ENCODE measurements around the gene TIAM2.
"Not testable (repeated sequence)": the region's sequence is repeated elsewhere in the genome, so short reads cannot be mapped to it uniquely, and the experiment has no call there.

The TIAM2 gene

GRCh38 chr6:155268088-155268867, 273.2 kb downstream of the TIAM2 start:
- not testable (repeated sequence) for FAIRE-seq

- no peak for FAIRE-seq
Measured at GRCh38 chr6:155269765-155270164, 274.6 kb downstream of the TIAM2 start.

- FAIRE-seq = no peak
Measured at GRCh38 chr6:155270561-155271091, 275.5 kb downstream of the TIAM2 start.

- no peak for FAIRE-seq
Measured at GRCh38 chr6:155271145-155271544, 276.0 kb downstream of the TIAM2 start.

- FAIRE-seq = no peak
Measured at GRCh38 chr6:155272353-155273232, 277.5 kb downstream of the TIAM2 start.

GRCh38 chr6:155273431-155273830, 278.3 kb downstream of the TIAM2 start:
- no peak for FAIRE-seq

GRCh38 chr6:155274106-155274505, 279.0 kb downstream of the TIAM2 start:
- FAIRE-seq = no peak

GRCh38 chr6:155274533-155274932, 279.4 kb downstream of the TIAM2 start:
- no peak for FAIRE-seq

- FAIRE-seq = no peak
Measured at GRCh38 chr6:155275808-155276480, 280.8 kb downstream of the TIAM2 start.

GRCh38 chr6:155276638-155277037, 281.5 kb downstream of the TIAM2 start:
- FAIRE-seq = no peak

GRCh38 chr6:155278319-155279049, 283.4 kb downstream of the TIAM2 start:
- no peak for FAIRE-seq

GRCh38 chr6:155284775-155285174, 289.7 kb downstream of the TIAM2 start:
- no peak for FAIRE-seq

- no peak for FAIRE-seq
Measured at GRCh38 chr6:155287762-155288161, 292.6 kb downstream of the TIAM2 start.

- FAIRE-seq = no peak
Measured at GRCh38 chr6:155290491-155290890, 295.4 kb downstream of the TIAM2 start.

- FAIRE-seq = no peak
Measured at GRCh38 chr6:155291291-155291690, 296.2 kb downstream of the TIAM2 start.

- no peak for FAIRE-seq
Measured at GRCh38 chr6:155292711-155293110, 297.6 kb downstream of the TIAM2 start.

GRCh38 chr6:155297669-155298068, 302.6 kb downstream of the TIAM2 start:
- FAIRE-seq = no peak

GRCh38 chr6:155301867-155302266, 306.8 kb downstream of the TIAM2 start:
- no peak for FAIRE-seq

- FAIRE-seq = no peak
Measured at GRCh38 chr6:155303361-155303870, 308.3 kb downstream of the TIAM2 start.

GRCh38 chr6:155306958-155307357, 311.8 kb downstream of the TIAM2 start:
- FAIRE-seq = no peak

Data from A204.1 (cell line).